Urinary bladder (tissue), 4 donors: ENCODE data around the gene NAXD. TPM values are rescaled to one million over a fixed set of nuclear protein-coding genes. Genes with fewer than 3 reads are reported as not detected.
"Not testable (repeated sequence)": the region's sequence is repeated elsewhere in the genome, so short reads cannot be mapped to it uniquely, and the experiment has no call there.

Source experiments
- DNase-seq: peaks from one replicate; pipeline ENCODE4 v3.0.0-alpha.2; 2015; ENCODE audit errors: extremely low spot score
- H3K27ac ChIP-seq: one replicate; pipeline ENCODE4 v1.5.1; 2013; ENCODE audit warnings: low read depth, mild to moderate bottlenecking, moderate library complexity
- H3K36me3 ChIP-seq: one replicate; pipeline ENCODE4 v1.6.1; 2013; ENCODE audit warnings: mild to moderate bottlenecking, moderate library complexity; ENCODE audit not compliant: insufficient read depth
- H3K4me1 ChIP-seq: one replicate; pipeline ENCODE4 v1.6.1; 2013; ENCODE audit warnings: mild to moderate bottlenecking, moderate library complexity; ENCODE audit not compliant: insufficient read depth
- H3K4me3 ChIP-seq: one replicate; pipeline ENCODE4 v1.5.1; 2013; ENCODE audit warnings: low read depth, low read length
- WGBS: extraction: QIAGEN DNeasy Blood & Tissue Kit; methylation state at CpG from one replicate; pipeline ENCODE4 v1.1.7; 2013; 5-methylcytosine and 5-hydroxymethylcytosine counted together
- polyA plus RNA-seq: library from polyadenylated mRNA; stranded (reverse); fragments of 200-250 nt; gene quantifications from one replicate; pipeline ENCODE4 v1.2.3, GENCODE V29; 2013
- total RNA-seq: library from RNA; depleted of rRNA; stranded (reverse); fragments of >200 nt; gene quantifications from one replicate; pipeline ENCODE4 v1.2.3, GENCODE V29; 2014
- donor health status: healthy with polysubstance abuse.
- donor health status: healthy.

NAXD gene
- total and polyA plus RNA-seq, 2 donors = 19.9 to 40.2 TPM

GRCh38 chr13:110648146-110648819 is 32.9 kb downstream of the NAXD start:
- 80% methylated on average over 16 of the region's 16 CpGs for WGBS
- DNase-seq = no peak

GRCh38 chr13:110648848-110649421 is 33.6 kb downstream of the NAXD start:
- no peaks in the 10 kb centered on the region for H3K36me3 ChIP-seq
- no peaks in the 10 kb centered on the region for H3K4me1 ChIP-seq
- WGBS = 85% methylated on average over 35 of the region's 35 CpGs
- no peak overlapping the region for H3K27ac ChIP-seq
- no peak overlapping the region for H3K4me3 ChIP-seq
- no peak for DNase-seq

More at GRCh38 chr13:110648146-110648819, 32.9 kb downstream of the NAXD start:
- H3K4me3 ChIP-seq = no peak overlapping the region
- no peaks in the 10 kb centered on the region for H3K4me1 ChIP-seq
- H3K27ac ChIP-seq = no peak overlapping the region
- H3K36me3 ChIP-seq = no peaks in the 10 kb centered on the region

- no peak overlapping the region for H3K27ac ChIP-seq
- no peaks in the 10 kb centered on the region for H3K36me3 ChIP-seq
- 90% methylated on average over 7 of the region's 7 CpGs for WGBS
- H3K4me1 ChIP-seq = no peaks in the 10 kb centered on the region
- H3K4me3 ChIP-seq = no peak overlapping the region
- no peak for DNase-seq
These were observed 34.2 kb downstream of the NAXD start for GRCh38 chr13:110649551-110649950.

GRCh38 chr13:110650436-110650835 is 35.1 kb downstream of the NAXD start:
- H3K4me1 ChIP-seq = no peaks in the 10 kb centered on the region
- DNase-seq = no peak
- no peaks in the 10 kb centered on the region for H3K36me3 ChIP-seq
- no peak overlapping the region for H3K4me3 ChIP-seq
- WGBS = 91% methylated on average over 14 of the region's 14 CpGs
- no peak overlapping the region for H3K27ac ChIP-seq

- Histone ChIP-seq H3K4me1 (no peaks in the 10 kb centered on the region), H3K36me3 (no peaks in the 10 kb centered on the region), H3K4me3 (no peak overlapping the region), H3K27ac (no peak overlapping the region)
- 91% methylated on average over 14 of the region's 14 CpGs for WGBS
- DNase-seq = no peak
These were observed 35.9 kb downstream of the NAXD start for GRCh38 chr13:110651271-110651670.

- no peaks in the 10 kb centered on the region for H3K4me1 ChIP-seq
- H3K27ac ChIP-seq = no peak overlapping the region
- H3K36me3 ChIP-seq = no peaks in the 10 kb centered on the region
- WGBS = 89% methylated on average over 16 of the region's 16 CpGs
- no peak for DNase-seq
- no peak overlapping the region for H3K4me3 ChIP-seq
These were observed 36.4 kb downstream of the NAXD start for GRCh38 chr13:110651726-110652230.

- H3K4me1 ChIP-seq = no peaks in the 10 kb centered on the region
- 83% methylated on average over 10 of the region's 10 CpGs for WGBS
- H3K27ac ChIP-seq = no peak overlapping the region
- no peak for DNase-seq
- no peaks in the 10 kb centered on the region for H3K36me3 ChIP-seq
- H3K4me3 ChIP-seq = no peak overlapping the region
These were observed 36.9 kb downstream of the NAXD start for GRCh38 chr13:110652231-110652730.

- Histone ChIP-seq H3K4me1 (no peaks in the 10 kb centered on the region), H3K36me3 (no peaks in the 10 kb centered on the region), H3K4me3 (no peak overlapping the region), H3K27ac (no peak overlapping the region)
- 87% methylated on average over 10 of the region's 10 CpGs for WGBS
- no peak for DNase-seq
These were observed 37.4 kb downstream of the NAXD start for GRCh38 chr13:110652764-110653163.

GRCh38 chr13:110653271-110653670 is 37.9 kb downstream of the NAXD start:
- WGBS = 88% methylated on average over 14 of the region's 14 CpGs
- Histone ChIP-seq H3K27ac (no peak overlapping the region), H3K4me3 (no peak overlapping the region), H3K36me3 (no peaks in the 10 kb centered on the region), H3K4me1 (no peaks in the 10 kb centered on the region)
- no peak for DNase-seq

- Histone ChIP-seq H3K36me3 (no peaks in the 10 kb centered on the region), H3K4me3 (no peak overlapping the region), H3K4me1 (no peaks in the 10 kb centered on the region), H3K27ac (no peak overlapping the region)
- WGBS = 97% methylated on average over 14 of the region's 14 CpGs
- no peak for DNase-seq
These were observed 38.5 kb downstream of the NAXD start for GRCh38 chr13:110653851-110654250.

GRCh38 chr13:110657196-110657595 is 41.9 kb downstream of the NAXD start:
- DNase-seq = no peak
- H3K4me1 ChIP-seq = no peaks in the 10 kb centered on the region
- no peak overlapping the region for H3K27ac ChIP-seq
- H3K4me3 ChIP-seq = no peak overlapping the region
- 95% methylated on average over 7 of the region's 7 CpGs for whole genome bisulfite sequencing
- no peaks in the 10 kb centered on the region for H3K36me3 ChIP-seq

GRCh38 chr13:110658218-110658911 is 43.0 kb downstream of the NAXD start:
- not testable (repeated sequence) for H3K27ac ChIP-seq, DNase-seq, H3K4me1 ChIP-seq, H3K4me3 ChIP-seq, H3K36me3 ChIP-seq
- 92% methylated on average over 6 of the region's 6 CpGs for WGBS

GRCh38 chr13:110661256-110661655 is 45.9 kb downstream of the NAXD start:
- Histone ChIP-seq H3K4me3 (no peak overlapping the region), H3K4me1 (no peaks in the 10 kb centered on the region), H3K27ac (no peak overlapping the region), H3K36me3 (no peaks in the 10 kb centered on the region)
- WGBS = 97% methylated on average over 3 of the region's 3 CpGs
- no peak for DNase-seq

GRCh38 chr13:110662091-110662490 is 46.7 kb downstream of the NAXD start:
- no peaks in the 10 kb centered on the region for H3K36me3 ChIP-seq
- no peaks in the 10 kb centered on the region for H3K4me1 ChIP-seq
- WGBS = 97% methylated on average over 25 of the region's 25 CpGs
- no peak overlapping the region for H3K27ac ChIP-seq
- DNase-seq = no peak
- no peak overlapping the region for H3K4me3 ChIP-seq
